Measurements from ENCODE around the gene DCTN4. TPM values are rescaled to one million over a fixed set of nuclear protein-coding genes. Genes with fewer than 3 reads are reported as not detected.

The DCTN4 gene
- total and polyA plus RNA-seq, 9 of the 15 experiments (the other 6 are each of a cell fraction or from before 2014, with no cell fraction given), result 20.4 to 64.9 (median 49.9) TPM

DNA sequence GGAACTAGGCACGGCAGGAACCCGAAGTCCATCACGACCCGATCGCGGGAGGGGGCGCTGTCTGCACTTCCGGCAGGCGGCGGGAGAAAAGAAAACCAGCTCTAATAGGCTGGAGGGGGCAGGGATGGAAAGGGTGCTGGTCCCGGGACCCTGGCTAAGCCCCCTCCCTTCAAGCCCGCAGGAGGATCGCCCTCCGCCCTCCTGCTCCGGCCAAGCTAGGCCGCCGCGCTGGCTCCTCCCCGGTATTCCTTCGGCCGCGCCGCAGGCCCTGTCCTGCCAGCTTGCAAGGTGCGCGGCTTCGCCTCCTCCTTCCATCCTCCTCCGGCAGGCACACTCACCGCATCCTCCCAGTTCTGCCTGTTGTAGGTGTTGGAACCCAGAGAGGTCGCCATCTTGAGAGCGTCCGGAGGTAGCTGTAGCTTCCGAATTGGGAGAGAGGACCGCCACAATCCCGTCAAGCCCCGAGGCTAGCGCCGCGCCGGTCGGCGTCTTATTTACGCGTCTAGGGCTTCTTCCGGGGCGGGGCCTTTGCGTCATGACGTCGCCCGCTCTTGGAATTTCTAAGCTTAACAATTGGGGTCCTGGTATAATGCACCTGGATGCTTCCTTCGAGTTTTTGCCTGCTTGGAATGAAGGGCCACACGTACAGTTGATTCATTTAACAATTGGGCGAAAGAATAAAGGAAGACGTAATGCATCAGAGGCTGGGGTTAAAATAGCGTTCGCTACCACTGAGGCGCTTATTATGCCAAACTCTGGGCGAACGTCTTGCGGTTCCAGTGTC is 58.0 kb downstream of the DCTN4 start, which contains the start of gene RBM22 (continued):
- no peak; the same call in 1 of the 2 replicates for TF ChIP-seq ATF3 (IDR thresholded peaks at IDR 0.05)
- TF ChIP-seq ATF3 (CRISPR knock-in tag; conservative IDR thresholded peaks at IDR 0.05), result peak; percentile 73; the same call in 1 of the 2 replicates
- TF ChIP-seq ZBTB12 (CRISPR knock-in tag; IDR thresholded peaks at IDR 0.05), result peak; percentile 92
- TF ChIP-seq TAF1 (IDR thresholded peaks at IDR 0.05; ENCODE audit: control insufficient read depth, extremely low read depth, insufficient read depth, low read length, severe bottlenecking), result peak; percentile 82
- peak in 1 of 2 experiments; percentile 83; a peak in 1 of 4 replicates for TF ChIP-seq SIN3A (IDR thresholded peaks at IDR 0.05; ENCODE audit: borderline replicate concordance in 2 of 2, control insufficient read depth in 1 of 2, low read depth in 2 of 2, low read length in 2 of 2)
- TF ChIP-seq ZNF717 (CRISPR knock-in tag; IDR thresholded peaks at IDR 0.05), result no peak
- no peak for TF ChIP-seq NCOA2 (IDR thresholded peaks at IDR 0.05; ENCODE audit: partially characterized antibody in 2 of 2)
- TF ChIP-seq, protein P1, sequence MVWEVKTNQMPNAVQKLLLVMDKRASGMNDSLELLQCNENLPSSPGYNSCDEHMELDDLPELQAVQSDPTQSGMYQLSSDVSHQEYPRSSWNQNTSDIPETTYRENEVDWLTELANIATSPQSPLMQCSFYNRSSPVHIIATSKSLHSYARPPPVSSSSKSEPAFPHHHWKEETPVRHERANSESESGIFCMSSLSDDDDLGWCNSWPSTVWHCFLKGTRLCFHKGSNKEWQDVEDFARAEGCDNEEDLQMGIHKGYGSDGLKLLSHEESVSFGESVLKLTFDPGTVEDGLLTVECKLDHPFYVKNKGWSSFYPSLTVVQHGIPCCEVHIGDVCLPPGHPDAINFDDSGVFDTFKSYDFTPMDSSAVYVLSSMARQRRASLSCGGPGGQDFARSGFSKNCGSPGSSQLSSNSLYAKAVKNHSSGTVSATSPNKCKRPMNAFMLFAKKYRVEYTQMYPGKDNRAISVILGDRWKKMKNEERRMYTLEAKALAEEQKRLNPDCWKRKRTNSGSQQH (CRISPR knock-in tag; IDR thresholded peaks at IDR 0.05), result no peak
- peak; percentile 84 for TF ChIP-seq ATF1 (CRISPR knock-in tag; IDR thresholded peaks at IDR 0.05)
- peak; percentile 98 for TF ChIP-seq ATF1 (tag; IDR thresholded peaks at IDR 0.05)
- TF ChIP-seq SPI1 (IDR thresholded peaks at IDR 0.05; ENCODE audit: borderline replicate concordance, low read depth, low read length), result peak; percentile 37; the same call in 1 of the 2 replicates
- no peak for TF ChIP-seq ZSCAN29 (IDR thresholded peaks at IDR 0.05)
- TF ChIP-seq XRCC5 (IDR thresholded peaks at IDR 0.05; ENCODE audit: low read depth, low read length), result no peak
- no peak for TF ChIP-seq HDAC6 (IDR thresholded peaks at IDR 0.05; ENCODE audit: low read depth, low read length)
- peak; percentile 16; the same call in 1 of the 2 replicates for TF ChIP-seq HDAC2 (IDR thresholded peaks at IDR 0.05)
- TF ChIP-seq ARID3A (IDR thresholded peaks at IDR 0.05; ENCODE audit: borderline replicate concordance, low read depth, low read length), result no peak
- TF ChIP-seq BRD9 (IDR thresholded peaks at IDR 0.05; ENCODE audit: low read depth, partially characterized antibody), result peak; percentile 89
- TF ChIP-seq ZNF436 (CRISPR knock-in tag; IDR thresholded peaks at IDR 0.05), result no peak
- TF ChIP-seq FOXK2 (conservative IDR thresholded peaks at IDR 0.05 in 1 of 2, IDR thresholded peaks at IDR 0.05 in 1 of 2; ENCODE audit: low read depth in 2 of 2), result peak; percentile 91 to 94
- TF ChIP-seq MAZ (CRISPR knock-in tag; conservative IDR thresholded peaks at IDR 0.05 in 1 of 2, IDR thresholded peaks at IDR 0.05 in 1 of 2), result peak; percentile 17 to 56
- TF ChIP-seq IRF1 (CRISPR knock-in tag; IDR thresholded peaks at IDR 0.05; ENCODE audit: borderline replicate concordance), result no peak
- TF ChIP-seq RUNX1 (IDR thresholded peaks at IDR 0.05; ENCODE audit: low read depth), result 0 out of 2 replicates have a peak, but pooled peaks have one; percentile 13
